Activated T-cell treated with anti-CD3 and anti-CD28 coated beads, Interleukin-2, amount 50 U/mL, for 48 hours (primary cell): ENCODE results near the gene ZNF285.
"Not testable (repeated sequence)": the region's sequence is repeated elsewhere in the genome, so short reads cannot be mapped to it uniquely, and the experiment has no call there.

Experiments used
- DNase-seq, 2 experiments: peaks; one replicate each; pipeline ENCODE4 v3.0.0-alpha.2; 2020

The ZNF285 gene

GRCh38 chr19:44401139-44402115 lies at the start of gene ZNF285:
TSS of gene ZNF285 (minus strand) at chr19:44401608. CDS start at chr19:44397213, 4,395 bp downstream.
- DNase-seq = peak; percentile 77 to 81

- peak; percentile 74 to 77 for DNase-seq
Observed at GRCh38 chr19:44447916-44448674, 46.7 kb upstream of the ZNF285 start, which contains the start of gene ZNF229. TSS of gene ZNF229 (minus strand) at chr19:44448472. CDS start at chr19:44442847, 5,625 bp downstream.

- DNase-seq = no peak
Observed at GRCh38 chr19:44438441-44438840, 37.0 kb upstream of the ZNF285 start.

- no peak for DNase-seq
Observed at GRCh38 chr19:44435441-44435840, 34.0 kb upstream of the ZNF285 start.

DNA sequence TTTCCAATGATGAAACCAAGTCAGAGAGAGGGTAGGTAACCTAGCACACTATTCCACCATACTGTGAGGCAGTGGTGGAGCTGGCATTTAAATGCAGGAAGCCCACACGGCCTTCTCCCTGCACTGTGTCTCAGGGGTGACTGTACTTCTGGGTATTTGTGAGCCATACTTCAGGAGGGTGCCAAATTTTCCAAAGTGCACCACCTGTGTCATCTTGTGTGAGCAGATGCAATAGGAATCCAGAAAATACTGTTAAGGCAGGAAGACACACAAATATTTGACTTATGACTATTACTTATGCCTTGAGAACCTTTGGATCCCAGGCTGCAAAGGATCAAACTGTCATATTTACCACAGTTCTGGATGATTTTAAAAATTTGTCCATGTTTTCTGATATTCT lies 29.5 kb upstream of the ZNF285 start:
- DNase-seq = no peak

- not testable (repeated sequence) for DNase-seq
Observed at GRCh38 chr19:44415553-44415952, 14.1 kb upstream of the ZNF285 start.

- not testable (repeated sequence) for DNase-seq
Observed at GRCh38 chr19:44389268-44389667, 12.1 kb downstream of the ZNF285 start.

- DNase-seq = no peak
Observed at GRCh38 chr19:44374789-44375188, 26.6 kb downstream of the ZNF285 start.

DNA sequence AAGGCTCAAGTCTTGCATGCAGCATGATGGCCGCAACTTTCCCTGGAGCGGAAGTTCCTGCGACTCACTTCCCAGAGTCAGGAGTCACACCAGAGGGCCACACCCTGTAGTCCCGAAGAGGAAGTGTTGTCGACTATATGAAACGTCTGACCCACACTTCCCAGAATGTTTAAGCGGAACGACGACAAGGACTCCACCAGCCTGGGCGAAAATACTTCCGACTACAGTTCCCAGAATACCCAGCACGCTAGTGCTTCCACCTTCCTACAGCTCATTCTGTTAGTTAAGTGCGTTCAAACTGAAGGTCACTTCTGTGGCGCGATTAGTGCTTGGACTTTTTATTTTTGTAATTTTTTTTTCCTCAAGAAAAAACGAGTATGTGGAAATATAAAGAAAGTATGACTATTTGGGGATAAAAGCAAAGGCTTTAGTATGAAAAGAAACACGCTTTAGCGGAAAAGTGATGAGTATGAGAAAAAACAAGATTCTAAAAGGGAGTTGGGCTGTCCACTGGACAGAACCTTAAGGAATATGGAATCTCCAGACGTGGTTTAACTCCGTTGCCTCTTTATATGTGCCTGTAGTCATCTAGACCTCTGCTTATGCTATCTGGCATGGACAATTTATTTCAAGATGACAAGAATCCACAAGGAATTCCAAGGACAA lies 29.5 kb downstream of the ZNF285 start:
- DNase-seq = no peak

DNA sequence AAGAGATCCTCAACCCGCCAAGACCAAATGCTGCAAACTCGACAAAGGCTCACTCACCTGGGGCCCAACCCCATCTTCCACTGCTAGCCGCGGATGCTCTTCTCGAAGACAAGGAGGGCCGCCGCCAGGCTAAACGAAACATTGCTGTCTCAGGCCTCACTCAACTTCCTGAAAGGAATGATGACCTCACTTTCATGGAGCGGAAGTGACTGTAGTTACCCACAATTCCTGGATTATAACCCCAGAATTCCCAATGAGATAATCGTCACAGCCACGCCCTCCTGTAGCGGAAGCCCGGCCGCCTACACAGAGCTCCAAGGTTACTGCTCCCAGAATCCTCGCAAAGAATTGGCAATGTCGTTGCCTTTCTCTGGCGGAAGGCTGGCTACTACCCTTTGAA lies 34.4 kb downstream of the ZNF285 start:
- no peak for DNase-seq

GRCh38 chr19:44356383-44357111 lies 44.9 kb downstream of the ZNF285 start, which contains the start of gene ZNF112:
TSS of gene ZNF112 (minus strand) at chr19:44356680. CDS start at chr19:44340539, 16,141 bp downstream.
- DNase-seq = peak; percentile 15 to 20

- DNase-seq = no peak
Observed at GRCh38 chr19:44346556-44346955, 54.9 kb downstream of the ZNF285 start.

DNA sequence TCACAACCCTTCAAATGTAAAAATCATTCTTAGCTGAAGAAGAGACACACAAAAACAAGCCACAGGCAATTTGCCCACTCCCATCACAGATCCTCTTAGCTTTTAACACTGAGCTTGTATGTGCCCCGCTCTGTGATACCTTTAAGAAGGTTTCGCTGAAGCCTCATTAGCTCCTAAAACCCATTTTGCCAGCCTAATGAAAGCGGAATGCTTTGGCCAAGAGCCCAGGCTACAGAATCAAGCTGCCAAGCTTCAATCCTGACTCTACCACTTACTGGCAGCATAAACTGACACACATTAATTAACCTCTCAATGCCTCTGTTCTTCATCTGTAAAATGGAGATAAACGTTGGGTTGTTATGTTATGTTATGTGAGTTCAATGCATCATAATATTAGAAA lies 55.4 kb downstream of the ZNF285 start:
- no peak for DNase-seq

GRCh38 chr19:44344255-44344654 lies 57.2 kb downstream of the ZNF285 start:
- DNase-seq = no peak

- no peak for DNase-seq
Observed at GRCh38 chr19:44341794-44342193, 59.6 kb downstream of the ZNF285 start.

DNA sequence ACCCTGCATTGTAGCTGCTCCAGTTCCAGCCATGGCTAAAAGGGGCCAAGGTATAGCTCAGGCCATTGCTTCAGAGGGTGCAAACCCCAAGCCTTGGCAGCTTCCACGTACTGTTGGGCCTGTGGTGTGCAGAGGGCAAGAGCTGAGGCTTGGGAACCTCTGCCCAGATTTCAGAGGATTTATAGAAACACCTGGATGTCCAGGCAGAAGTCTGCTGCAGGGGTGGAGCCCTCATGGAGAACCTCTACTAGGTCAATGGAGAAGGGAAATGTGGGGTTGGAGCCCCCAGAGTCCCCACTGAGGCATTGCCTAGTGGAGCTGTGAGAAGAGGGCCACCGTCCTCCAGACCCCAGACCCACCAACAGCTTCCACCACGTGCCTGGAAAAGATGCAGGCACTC lies 66.8 kb downstream of the ZNF285 start:
- DNase-seq = not testable (repeated sequence)
